K562 (cell line): ENCODE data around the gene STRIP1. TPM values are rescaled to one million over a fixed set of nuclear protein-coding genes. Genes with fewer than 3 reads are reported as not detected.
A peak's percentile ranks its signal among the peaks of the same experiment; 100 is the strongest.

Experiments used
- ATAC-seq: fragments of 200-7000 bp; cut with Tn5 transposase; 3 replicates; pipeline ENCODE4 v1.9.1; 2020; ENCODE audit warnings: moderate library complexity
- BruUV-seq: library from RNA; stranded (reverse); fragments of 400-500 nt; replicated peaks from 2 replicates; lab custom pipeline; 2021; lab: Mats Ljungman, UMichigan
- CTCF ChIA-PET: fragments of 300-600 bp; formaldehyde crosslinking; extraction: SDS; loops from one replicate; lab custom pipeline; 2021; ENCODE audit warnings: low intra/inter-chr PET ratio; lab: Yijun Ruan, JAX
- POLR2A ChIA-PET: fragments of 300-600, 350-650 bp; sonication (Branson Sonifier 250); formaldehyde crosslinking; extraction: SDS; loops from one replicate; lab custom pipeline; 2021; ENCODE audit warnings: antibody characterized with exemption, inconsistent platforms; lab: Yijun Ruan, JAX
- DNase-seq, 4 experiments: peaks; one replicate each; pipeline versions ENCODE4 v3.0.0 to v3.0.0-alpha.2; 2011 to 2018; ENCODE audit warnings: low spot score in 3 of 4, mixed read lengths in 3 of 4; ENCODE audit errors: extremely low read depth in 1 of 4
- FAIRE-seq: peaks from 2 replicates; lab custom pipeline; 2011; peaks lifted over from hg19 to GRCh38; lab: Jason Lieb, UNC
- H2AFZ ChIP-seq: 2 replicates; pipeline ENCODE4 v1.6.0; 2011; ENCODE audit warnings: low read depth, low read length, control low read depth, inconsistent platforms
- H3K27ac ChIP-seq: fragments of 200-600 bp; 3 replicates; pipeline ENCODE4 v1.8.0; 2011; ENCODE audit warnings: low read depth, mild to moderate bottlenecking, control low read depth, inconsistent platforms, low read length, moderate library complexity, mixed read lengths; ENCODE audit errors: extremely low read depth
- H3K27me3 ChIP-seq, 2 experiments: fragments of 300-600 bp in 1 of 2; 2 replicates in 1 of 2; 3 replicates in 1 of 2; pipeline versions ENCODE4 v1.6.0 to v1.8.0; 2011; ENCODE audit warnings: inconsistent platforms in 2 of 2, low read length in 2 of 2, mild to moderate bottlenecking in 1 of 2, mixed read lengths in 1 of 2, moderate library complexity in 1 of 2; ENCODE audit not compliant: control insufficient read depth in 2 of 2, insufficient read depth in 2 of 2
- H3K36me3 ChIP-seq: fragments of 300-600 bp; 3 replicates; pipeline ENCODE4 v1.8.0; 2011; ENCODE audit warnings: mild to moderate bottlenecking, low read length, inconsistent platforms; ENCODE audit not compliant: control insufficient read depth, insufficient read depth
- H3K4me1 ChIP-seq, 2 experiments: fragments of 200-600 bp in 1 of 2; replicated peaks in 1 of 2; 2 replicates in 1 of 2; 3 replicates in 1 of 2; pipeline versions ENCODE4 v1.5.1 to v1.8.0; 2011; ENCODE audit warnings: inconsistent platforms in 2 of 2, low read length in 2 of 2, mild to moderate bottlenecking in 1 of 2, mixed read lengths in 1 of 2, moderate library complexity in 1 of 2; ENCODE audit not compliant: control insufficient read depth in 2 of 2, insufficient read depth in 2 of 2
- H3K4me2 ChIP-seq: 2 replicates; pipeline ENCODE4 v1.6.1; 2011; ENCODE audit warnings: low read length, control low read depth, inconsistent platforms, mixed read lengths; ENCODE audit not compliant: insufficient read depth
- H3K4me3 ChIP-seq: fragments of 200-600 bp; sonication (generic), shearing (Covaris generic); 2 replicates; pipeline ENCODE4 v1.5.1; 2016; ENCODE audit warnings: control low read depth, inconsistent platforms
- H3K79me2 ChIP-seq: fragments of 200-600 bp; 3 replicates; pipeline ENCODE4 v1.8.0; 2011; ENCODE audit warnings: low read length, inconsistent platforms; ENCODE audit not compliant: control insufficient read depth, insufficient read depth
- H3K9ac ChIP-seq, 2 experiments: 2 replicates each; pipeline versions ENCODE4 v1.6.0 to v1.6.1; 2011; ENCODE audit warnings: low read depth in 2 of 2, low read length in 2 of 2, control low read depth in 1 of 2, inconsistent platforms in 1 of 2, mild to moderate bottlenecking in 1 of 2, mixed read lengths in 1 of 2; ENCODE audit not compliant: insufficient read depth in 1 of 2
- H3K9me1 ChIP-seq: one replicate; pipeline ENCODE4 v1.6.0; 2011; ENCODE audit warnings: inconsistent platforms, mild to moderate bottlenecking, low read length, moderate library complexity; ENCODE audit not compliant: control insufficient read depth, insufficient read depth
- H3K9me3 ChIP-seq: replicated peaks from 2 replicates; pipeline ENCODE4 v1.5.1; 2011; ENCODE audit warnings: low read depth, low read length, inconsistent platforms; ENCODE audit not compliant: control insufficient read depth, insufficient read depth
- H4K20me1 ChIP-seq: replicated peaks from 2 replicates; pipeline ENCODE4 v1.6.1; 2011; ENCODE audit warnings: low read length, inconsistent platforms, mixed read lengths; ENCODE audit not compliant: control insufficient read depth, insufficient read depth
- CHD2 ChIP-seq: IDR thresholded peaks from 2 replicates; pipeline ENCODE4 v1.6.1; 2011; ENCODE audit warnings: low read depth, low read length
- ETV1 ChIP-seq: fragments of 450-650 bp; conservative IDR thresholded peaks from 2 replicates; pipeline ENCODE4 v1.6.1; 2016; ENCODE audit warnings: missing genetic modification characterization, control low read depth, low read depth, missing compliant biosample characterization
- IRF2 ChIP-seq: sonication (generic); formaldehyde crosslinking; IDR thresholded peaks from 2 replicates; pipeline ENCODE4 v1.8.1; 2022; ENCODE audit warnings: mild to moderate bottlenecking, missing genetic modification reagents
- POU5F1 ChIP-seq: fragments of 150-350 bp; IDR thresholded peaks from 2 replicates; pipeline ENCODE4 v1.6.1; 2014; ENCODE audit warnings: borderline replicate concordance, low read length, low read depth, mild to moderate bottlenecking; ENCODE audit not compliant: partially characterized antibody
- SPI1 ChIP-seq: IDR thresholded peaks from 2 replicates; pipeline ENCODE4 v1.6.1; 2011; ENCODE audit warnings: low read depth, low read length, control low read depth, borderline replicate concordance
- ZC3H11A ChIP-seq: IDR thresholded peaks from 2 replicates; pipeline ENCODE4 v1.6.1; 2012; ENCODE audit warnings: low read depth, low read length, improper control_type of control experiment
- ZNF3 ChIP-seq: fragments of 250-450 bp; sonication (Bioruptor Pico); IDR thresholded peaks from 2 replicates; pipeline ENCODE4 v1.5.0; 2021; ENCODE audit warnings: mild to moderate bottlenecking, moderate library complexity
- WGBS: fragments of 100-300 bp; shearing (Covaris generic); methylation state at CpG from one replicate; pipeline ENCODE4 v1.1.6; 2016; ENCODE audit warnings: low coverage, mixed read lengths; ENCODE audit not compliant: insufficient coverage; ENCODE audit errors: missing lambda C conversion rate; 5-methylcytosine and 5-hydroxymethylcytosine counted together
- in situ Hi-C: fragments of 300-500 bp; cut with MboI; formaldehyde crosslinking; loops from 4 replicates; pipeline ENCODE4 v1.15.0; 2018; ENCODE audit warnings: inconsistent platforms, mixed read lengths
- intact Hi-C: fragments of 100-400 bp; cut with micrococcal nuclease; formaldehyde crosslinking; loops from 2 replicates; pipeline ENCODE4 v1.14.2; 2022
- polyA plus RNA-seq, 8 experiments: library from polyadenylated mRNA; depleted of rRNA in 4 of 8; stranded (reverse) in 5 of 8; unstranded in 3 of 8; fragments of >200 nt; fragmentation: Nextera tagmentation in 2 of 8; fragmentation: Illumina TruSeq in 1 of 8; extraction: Ambion mirVana in 2 of 8; extraction: Trizol in 1 of 8; gene quantifications; 2 replicates each; pipeline versions ENCODE4 v1.2.1 to v1.2.3, GENCODE V29; 2011 to 2014; ENCODE audit warnings: inconsistent platforms in 1 of 8, missing spikeins in 1 of 8
- total RNA-seq, 7 experiments: library from RNA; depleted of rRNA in 6 of 7; stranded (reverse); fragments of >200 nt in 6 of 7; fragmentation: Illumina TruSeq in 2 of 7; extraction: Trizol in 2 of 7; gene quantifications; 2 replicates each; pipeline versions ENCODE4 v1.2.1 to v1.2.3, GENCODE V29; 2011 to 2021; ENCODE audit warnings: low replicate concordance in 1 of 7
- TF ChIP-seq, protein P1 (sequence below): IDR thresholded peaks from 3 replicates; pipeline ENCODE4 v1.6.1; 2011; ENCODE audit warnings: borderline replicate concordance, mild to moderate bottlenecking, moderate library complexity; ENCODE audit not compliant: insufficient read length; ENCODE audit errors: extremely low read depth

STRIP1 gene
- total and polyA plus RNA-seq, 9 of the 15 experiments (the other 6 are each of a cell fraction or from before 2014, with no cell fraction given): 9.9 to 42.3 (median 32.0) TPM

- no peak for FAIRE-seq
- CTCF ChIA-PET: no interaction called here
These were observed 13.8 kb downstream of the STRIP1 start for GRCh38 chr1:110048240-110048639.

More at GRCh38 chr1:110048240-110048639, 13.8 kb downstream of the STRIP1 start:
- no peak overlapping the region for H2AFZ ChIP-seq
- no peak overlapping the region; a peak in 1 of 4 replicates for H3K9ac ChIP-seq
- intact Hi-C loops: no loop called here
- TF ChIP-seq SPI1 (no peak), POU5F1 (no peak), ETV1 (tag) (no peak), ZNF3 (CRISPR knock-in tag) (no peak), CHD2 (no peak), ZC3H11A (no peak), IRF2 (peak; percentile 41; the same call in 1 of the 2 replicates)
- TF ChIP-seq, protein P1, sequence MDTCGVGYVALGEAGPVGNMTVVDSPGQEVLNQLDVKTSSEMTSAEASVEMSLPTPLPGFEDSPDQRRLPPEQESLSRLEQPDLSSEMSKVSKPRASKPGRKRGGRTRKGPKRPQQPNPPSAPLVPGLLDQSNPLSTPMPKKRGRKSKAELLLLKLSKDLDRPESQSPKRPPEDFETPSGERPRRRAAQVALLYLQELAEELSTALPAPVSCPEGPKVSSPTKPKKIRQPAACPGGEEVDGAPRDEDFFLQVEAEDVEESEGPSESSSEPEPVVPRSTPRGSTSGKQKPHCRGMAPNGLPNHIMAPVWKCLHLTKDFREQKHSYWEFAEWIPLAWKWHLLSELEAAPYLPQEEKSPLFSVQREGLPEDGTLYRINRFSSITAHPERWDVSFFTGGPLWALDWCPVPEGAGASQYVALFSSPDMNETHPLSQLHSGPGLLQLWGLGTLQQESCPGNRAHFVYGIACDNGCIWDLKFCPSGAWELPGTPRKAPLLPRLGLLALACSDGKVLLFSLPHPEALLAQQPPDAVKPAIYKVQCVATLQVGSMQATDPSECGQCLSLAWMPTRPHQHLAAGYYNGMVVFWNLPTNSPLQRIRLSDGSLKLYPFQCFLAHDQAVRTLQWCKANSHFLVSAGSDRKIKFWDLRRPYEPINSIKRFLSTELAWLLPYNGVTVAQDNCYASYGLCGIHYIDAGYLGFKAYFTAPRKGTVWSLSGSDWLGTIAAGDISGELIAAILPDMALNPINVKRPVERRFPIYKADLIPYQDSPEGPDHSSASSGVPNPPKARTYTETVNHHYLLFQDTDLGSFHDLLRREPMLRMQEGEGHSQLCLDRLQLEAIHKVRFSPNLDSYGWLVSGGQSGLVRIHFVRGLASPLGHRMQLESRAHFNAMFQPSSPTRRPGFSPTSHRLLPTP: no peak
- in situ Hi-C loops: no loop called here
- H3K27ac ChIP-seq: no peak overlapping the region
- H3K4me3 ChIP-seq: no peak overlapping the region
- no peaks in the 10 kb centered on the region for H3K9me3 ChIP-seq
- WGBS: 92% methylated on average over 5 of the region's 5 CpGs
- H3K27me3 ChIP-seq: no peaks in the 10 kb centered on the region
- H3K9me1 ChIP-seq: no peaks in the 10 kb centered on the region
- ATAC-seq: no peak
- peaks cover 97% of the 10 kb centered on the region for H3K36me3 ChIP-seq
- no peak for DNase-seq
- BruUV-seq: no TSS peak
- POLR2A ChIA-PET: interaction anchor here (1.0 to 18.1 kb wide), 2 partner anchors 9 to 12 kb away, joined by 3 to 200 read pairs; partner anchors contain the start of gene STRIP1
- H4K20me1 ChIP-seq: no peaks in the 10 kb centered on the region
- H3K4me1 ChIP-seq: no peaks in the 10 kb centered on the region
- no peaks in the 10 kb centered on the region for H3K79me2 ChIP-seq
- no peak overlapping the region for H3K4me2 ChIP-seq
